GM18867 (cell line): ENCODE data around the gene DNAJA1.
"Not testable (repeated sequence)": the region's sequence is repeated elsewhere in the genome, so short reads cannot be mapped to it uniquely, and the experiment has no call there.

Experiments
- ATAC-seq: cut with Tn5 transposase; IDR thresholded peaks from one replicate; pipeline ENCODE4 v1.9.1; 2021; ENCODE audit warnings: mild to moderate bottlenecking, moderate library complexity; ENCODE audit not compliant: unreplicated experiment

Gene DNAJA1

GRCh38 chr9:33080534-33080933 lies 55.5 kb downstream of the DNAJA1 start:
- no peak for ATAC-seq

GRCh38 chr9:33081128-33081851 lies 56.2 kb downstream of the DNAJA1 start:
- ATAC-seq, result peak; percentile 32

- no peak for ATAC-seq
Measured at GRCh38 chr9:33082128-33082527, 57.1 kb downstream of the DNAJA1 start.

GRCh38 chr9:33082538-33083326 lies 57.7 kb downstream of the DNAJA1 start:
- no peak for ATAC-seq

GRCh38 chr9:33085672-33086071 lies 60.6 kb downstream of the DNAJA1 start:
- ATAC-seq, result not testable (repeated sequence)
